GM21737 (cell line): ENCODE data around the gene ARPP19.
"Not testable (repeated sequence)": the region's sequence is repeated elsewhere in the genome, so short reads cannot be mapped to it uniquely, and the experiment has no call there.

ENCODE experiments used
- ATAC-seq: cut with Tn5 transposase; IDR thresholded peaks from one replicate; pipeline ENCODE4 v1.9.1; 2021; ENCODE audit warnings: mild to moderate bottlenecking, moderate library complexity; ENCODE audit not compliant: unreplicated experiment

Gene ARPP19

DNA sequence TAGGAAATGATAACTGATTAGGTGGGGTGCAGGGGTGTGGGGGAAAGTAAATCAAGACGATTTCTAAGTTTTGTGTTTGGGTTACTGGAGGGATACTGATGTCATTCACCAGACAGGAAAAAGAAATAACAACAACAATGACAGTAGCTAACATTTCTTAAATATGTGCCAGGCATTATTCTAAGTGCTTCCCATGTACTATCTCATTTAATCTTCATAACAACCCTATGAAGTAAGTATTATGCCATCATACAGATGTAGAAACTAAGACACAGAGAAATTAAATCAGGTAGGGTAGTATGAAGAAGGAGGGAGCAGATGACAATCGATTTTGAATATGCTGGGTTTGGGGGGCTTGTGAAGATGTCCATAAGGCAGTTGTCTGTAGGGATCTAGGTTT is 53.5 kb downstream of the ARPP19 start:
- ATAC-seq, result no peak

DNA sequence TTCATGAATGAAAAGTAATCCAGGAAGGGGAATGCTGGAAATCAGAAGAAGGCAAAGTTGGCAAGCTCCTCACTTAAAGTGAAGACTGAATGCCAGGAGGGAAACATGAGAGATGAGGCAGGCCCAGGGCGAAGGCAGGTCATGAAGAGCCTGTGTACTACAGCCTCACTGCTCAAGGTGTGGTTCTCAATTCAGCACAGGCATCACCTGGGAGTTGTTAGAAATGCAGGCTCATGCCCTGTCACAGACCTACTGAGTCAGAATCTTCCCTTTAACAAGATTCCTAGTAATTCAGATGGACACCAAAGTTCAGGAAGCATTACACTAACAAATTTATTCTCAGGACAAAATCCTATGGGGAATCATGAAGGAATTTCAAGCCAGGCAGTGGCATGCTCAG is 54.3 kb downstream of the ARPP19 start:
- no peak for ATAC-seq

DNA sequence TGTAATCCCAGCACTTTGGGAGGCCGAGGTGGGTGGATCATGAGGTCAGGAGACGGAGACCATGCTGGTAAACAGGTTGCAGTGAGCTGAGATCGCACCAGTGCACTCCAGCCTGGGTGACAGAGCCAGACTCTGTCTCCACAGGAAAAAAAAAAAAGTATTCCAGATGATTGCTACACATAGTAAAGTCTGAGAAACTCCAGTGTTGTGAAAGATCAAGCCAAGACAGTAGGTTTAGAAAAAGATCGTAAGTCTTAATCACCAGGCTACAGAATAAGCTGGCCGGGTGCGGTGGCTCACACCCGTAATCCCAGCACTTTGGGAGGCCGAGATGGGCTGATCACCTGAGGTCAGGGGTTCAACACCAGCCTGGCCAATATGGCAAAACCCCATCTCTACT is 56.0 kb downstream of the ARPP19 start:
- not testable (repeated sequence) for ATAC-seq

DNA sequence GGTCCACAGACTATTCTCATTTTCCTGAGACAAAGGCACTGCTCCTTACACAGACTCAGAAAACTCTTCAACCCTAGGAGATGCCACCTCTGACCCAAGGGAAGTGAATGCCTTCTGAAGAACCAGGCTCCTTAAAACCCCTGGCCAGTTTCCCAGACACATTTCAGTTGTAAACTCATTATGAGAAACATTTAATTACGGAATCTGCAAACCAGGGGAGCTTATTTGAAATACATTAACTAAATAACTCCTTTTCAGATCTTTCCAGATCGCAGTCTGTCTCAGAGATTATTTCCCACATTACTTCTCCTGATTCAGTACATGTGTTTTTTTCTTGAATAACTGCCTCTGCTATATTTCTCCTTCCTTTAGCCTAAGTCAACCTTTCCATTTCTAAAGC is 57.7 kb downstream of the ARPP19 start:
- ATAC-seq, result no peak

DNA sequence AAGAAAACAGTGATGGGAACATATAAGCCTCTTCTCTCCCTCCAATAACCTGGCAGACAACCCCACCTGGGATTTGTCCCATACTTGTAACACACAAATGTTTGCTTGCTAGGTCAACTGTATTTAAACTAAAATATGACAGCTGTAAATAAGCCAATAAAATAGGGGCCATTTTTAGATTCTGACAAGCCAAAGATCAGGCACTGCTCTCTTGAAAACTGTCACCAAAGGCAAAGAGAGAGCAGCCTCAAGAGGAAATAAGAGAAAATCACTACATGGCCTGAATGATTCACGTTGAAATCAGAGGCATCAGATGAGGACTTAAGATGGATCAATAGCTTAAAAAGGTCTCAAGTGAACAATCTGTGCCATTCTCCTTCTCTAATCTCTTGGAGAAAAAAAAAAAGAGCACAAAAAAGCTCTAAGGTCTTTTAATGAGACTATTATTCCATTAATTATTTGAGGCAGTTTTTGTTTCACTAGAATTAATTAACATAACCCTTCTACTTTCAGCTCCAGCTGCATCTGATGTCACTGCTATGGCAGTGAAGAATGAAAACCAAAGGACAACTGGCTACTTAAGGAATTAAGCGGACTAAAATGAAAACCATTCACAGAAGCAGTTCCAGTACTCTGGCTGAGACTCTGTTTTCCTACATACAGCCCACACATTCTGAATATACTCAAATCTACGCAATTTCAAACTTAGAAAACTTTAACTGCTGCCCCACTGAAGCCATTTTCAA is 59.2 kb downstream of the ARPP19 start:
- ATAC-seq, result no peak

DNA sequence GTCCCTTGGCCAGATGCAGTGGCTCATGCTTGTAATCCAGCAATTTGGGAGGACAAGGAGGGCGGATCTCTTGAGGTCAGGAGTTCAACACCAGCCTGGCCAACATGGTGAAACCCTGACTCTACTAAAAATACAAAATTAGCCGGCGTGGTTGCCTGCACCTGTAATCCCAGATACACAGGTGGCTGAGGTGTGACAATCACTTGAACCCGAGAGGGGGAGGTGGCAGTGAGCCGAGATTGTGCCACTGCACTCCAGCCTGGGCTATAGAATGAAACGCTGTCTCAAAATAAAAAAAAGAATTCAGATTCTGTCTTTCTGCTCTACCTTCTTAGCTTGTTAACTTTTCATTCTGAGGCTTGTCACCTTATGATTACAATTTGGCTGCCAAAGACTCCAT is 62.3 kb downstream of the ARPP19 start:
- no peak for ATAC-seq

DNA sequence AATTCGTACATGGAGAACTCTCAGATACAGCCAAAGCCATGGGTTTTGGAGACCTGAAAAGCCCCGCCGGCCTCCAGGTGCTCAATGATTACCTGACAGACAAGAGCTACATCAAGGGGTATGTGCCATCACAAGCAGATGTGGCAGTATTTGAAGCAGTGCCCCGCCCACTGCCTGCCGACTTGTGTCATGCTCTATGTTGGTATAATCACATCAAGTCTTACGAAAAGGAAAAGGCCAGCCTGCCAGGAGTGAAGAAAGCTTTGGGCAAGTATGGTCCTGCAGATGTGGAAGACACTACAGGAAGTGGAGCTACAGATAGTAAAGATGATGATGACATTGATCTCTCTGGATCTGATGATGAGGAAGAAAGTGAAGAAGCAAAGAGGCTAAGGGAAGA is 63.7 kb downstream of the ARPP19 start:
- ATAC-seq, result no peak

DNA sequence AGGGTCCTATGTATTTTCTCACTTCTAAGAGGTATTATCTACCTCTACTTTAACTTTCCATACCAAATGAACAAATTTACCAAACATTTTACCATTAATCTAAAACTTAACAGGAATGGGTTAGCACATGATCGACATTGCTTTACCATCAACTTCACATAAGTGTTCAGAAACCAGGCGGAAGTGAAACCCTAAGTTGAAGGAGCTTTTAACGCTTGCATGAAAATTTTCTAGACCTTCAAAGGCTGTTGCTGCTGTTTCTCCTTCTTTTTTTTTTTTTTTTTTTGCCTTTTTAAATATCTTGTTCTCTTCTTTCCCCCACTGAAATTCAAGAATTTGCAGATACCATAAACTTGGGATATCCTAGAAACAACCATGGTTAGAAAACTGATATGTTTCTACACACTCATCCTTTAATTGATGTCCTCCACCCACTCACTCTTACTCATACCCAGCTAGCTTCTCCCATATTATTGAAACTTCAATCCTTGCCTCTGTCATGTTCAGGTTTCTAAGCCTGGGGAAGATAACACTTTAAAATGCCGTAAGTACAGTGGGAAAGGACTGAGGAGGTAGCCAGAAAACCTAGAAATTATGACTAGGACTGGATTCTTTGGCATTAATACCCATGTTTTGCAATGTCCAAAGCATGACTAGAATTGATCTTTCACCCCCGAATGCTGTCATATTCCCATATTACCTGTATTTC is 64.9 kb downstream of the ARPP19 start:
- peak; percentile 80 for ATAC-seq

DNA sequence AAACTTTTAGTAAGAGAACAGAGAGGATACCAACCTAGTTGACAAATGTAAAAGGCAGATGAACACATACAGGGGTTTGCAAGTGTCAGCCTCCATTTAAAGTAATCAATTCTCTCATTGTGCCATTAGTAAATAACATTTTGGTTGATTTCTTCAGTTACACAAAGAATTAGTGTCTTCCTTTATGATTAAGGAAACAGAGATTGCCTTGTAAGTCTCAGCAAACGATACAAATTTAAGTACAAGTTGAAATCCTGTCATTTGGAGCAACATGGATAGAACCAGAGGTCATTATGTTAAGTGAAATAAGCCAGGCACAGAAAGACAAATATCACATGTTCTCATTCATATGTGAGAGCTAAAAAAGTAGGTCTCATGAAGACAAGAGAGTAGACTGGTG is 66.2 kb downstream of the ARPP19 start:
- ATAC-seq, result no peak

DNA sequence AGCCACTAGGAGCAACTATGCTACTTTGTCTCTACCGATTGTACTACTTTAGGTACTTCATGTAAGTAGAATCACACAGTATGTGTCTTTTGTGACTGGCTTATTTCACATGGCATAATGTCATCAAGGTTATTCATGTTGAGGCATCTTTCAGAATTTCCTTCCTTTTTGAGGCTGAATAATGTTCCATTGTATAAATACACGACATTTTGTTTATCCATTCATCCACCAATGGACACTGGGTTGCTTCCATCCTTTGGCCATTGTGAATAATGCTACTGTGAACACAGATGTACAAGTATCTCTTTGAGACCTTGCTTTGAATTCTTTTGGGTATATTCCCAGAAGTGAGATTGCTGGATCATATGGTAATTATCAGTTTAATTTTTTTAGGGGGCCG is 69.3 kb downstream of the ARPP19 start:
- no peak for ATAC-seq

DNA sequence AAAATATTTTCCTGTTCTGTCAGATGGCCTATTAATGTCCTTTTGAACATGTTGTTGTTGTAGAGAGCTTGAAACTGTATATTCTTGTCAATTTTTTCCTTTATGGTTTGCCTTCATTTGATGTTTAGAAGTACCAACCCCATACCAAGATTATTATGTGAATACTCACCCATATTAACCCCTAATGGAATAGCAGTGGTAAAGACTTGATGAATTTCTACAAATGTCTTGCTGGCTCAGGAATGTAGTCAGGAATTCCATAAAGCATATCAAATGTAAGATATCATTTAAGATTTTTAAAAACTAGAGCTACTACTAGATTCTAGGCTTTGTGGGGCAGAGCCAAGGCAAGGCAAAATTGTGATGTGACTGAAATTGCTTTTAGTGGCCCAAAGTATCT is 70.1 kb downstream of the ARPP19 start:
- no peak for ATAC-seq
